ENCODE data around the gene LSAMP.

LSAMP gene

GRCh38 chr3:116432795-116433194 lies 12.5 kb downstream of the LSAMP start:
- DNase-seq (ENCODE audit: low spot score) = no peak

GRCh38 chr3:116429479-116430269 lies 15.6 kb downstream of the LSAMP start:
- DNase-seq (ENCODE audit: low spot score) = no peak

- no peak for DNase-seq (ENCODE audit: low spot score)
Measured at GRCh38 chr3:116426036-116426435, 19.3 kb downstream of the LSAMP start.

- DNase-seq (ENCODE audit: low spot score) = no peak
Measured at GRCh38 chr3:116425126-116425525, 20.2 kb downstream of the LSAMP start.

DNA sequence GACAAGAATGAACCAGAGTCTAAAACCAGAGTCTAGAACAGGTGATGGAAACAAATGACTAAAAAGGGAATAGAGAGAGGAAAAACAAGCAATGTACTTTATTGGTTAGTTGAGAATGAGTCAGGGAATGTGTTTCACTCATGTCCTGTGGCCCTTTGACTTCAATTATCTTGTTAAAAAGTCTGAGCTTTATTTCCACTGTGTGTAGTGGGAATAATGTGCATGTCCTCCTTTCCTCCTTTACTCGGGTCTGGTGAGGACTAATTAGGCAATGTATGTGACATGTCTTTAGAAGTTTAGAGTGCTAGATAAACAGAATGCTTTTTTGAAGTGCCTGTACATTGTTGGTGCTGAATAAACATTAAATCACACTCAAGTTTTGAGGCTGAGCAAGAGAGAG lies 21.3 kb downstream of the LSAMP start:
- no peak for DNase-seq (ENCODE audit: low spot score)

DNA sequence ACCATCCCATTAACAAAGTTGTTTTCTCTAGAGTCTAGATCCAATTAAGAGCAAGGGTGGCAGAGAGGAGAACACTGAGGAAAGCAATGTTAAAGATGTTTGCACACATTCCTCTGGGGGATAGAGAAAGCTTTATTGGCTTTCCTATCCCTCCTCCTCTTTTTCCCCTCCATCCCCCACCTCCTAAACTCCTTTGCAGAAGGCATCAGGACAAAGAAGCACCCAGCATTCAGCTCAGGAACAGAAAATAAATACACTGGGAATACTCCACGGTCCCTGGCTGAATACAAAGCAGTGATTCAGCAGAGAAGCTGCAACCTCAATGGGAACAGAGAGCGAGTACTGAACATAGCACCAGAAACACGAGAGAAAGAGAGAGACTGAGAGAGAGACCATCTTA lies 21.9 kb downstream of the LSAMP start:
- no peak for DNase-seq (ENCODE audit: low spot score)

DNA sequence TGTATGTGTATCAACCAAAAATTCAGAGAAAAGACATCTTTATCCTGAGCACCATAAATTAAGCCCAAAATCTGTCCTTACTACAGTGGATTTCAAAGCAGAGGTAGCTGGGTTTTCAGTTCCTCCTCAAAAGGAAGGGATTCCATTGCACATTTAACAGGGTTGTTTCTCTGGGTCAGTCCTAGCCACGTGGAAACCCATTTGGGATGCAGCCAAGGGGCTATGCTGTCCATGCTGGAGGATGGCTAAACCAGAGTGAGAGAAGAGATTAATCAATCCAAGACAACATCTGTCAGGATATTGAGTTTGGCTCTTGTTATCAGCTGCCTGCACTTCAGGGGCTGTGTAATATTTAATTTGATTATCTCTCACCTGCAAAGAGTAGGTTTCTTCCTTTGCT lies 28.1 kb downstream of the LSAMP start:
- DNase-seq (ENCODE audit: low spot score) = no peak

DNA sequence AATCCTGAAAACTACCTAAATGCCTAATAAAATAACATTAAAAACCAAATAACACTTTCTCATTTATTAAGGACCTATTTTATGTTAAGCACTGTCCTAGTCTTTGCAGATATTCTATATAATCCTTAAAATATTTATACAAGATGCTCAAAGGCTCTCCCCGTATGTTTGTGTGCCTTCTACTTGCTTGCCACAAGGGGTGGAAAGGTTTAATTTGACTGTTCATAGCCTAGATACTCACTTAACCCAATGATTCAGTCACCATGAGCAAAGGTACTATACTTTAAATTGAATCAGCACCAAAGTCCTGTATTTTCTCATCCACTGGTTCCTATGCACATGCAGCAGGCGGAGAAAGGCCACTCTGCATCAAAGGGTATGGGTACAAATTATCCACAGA lies 32.0 kb downstream of the LSAMP start:
- DNase-seq (ENCODE audit: low spot score) = no peak

GRCh38 chr3:116408473-116408872 lies 36.8 kb downstream of the LSAMP start:
- DNase-seq (ENCODE audit: low spot score) = no peak

DNA sequence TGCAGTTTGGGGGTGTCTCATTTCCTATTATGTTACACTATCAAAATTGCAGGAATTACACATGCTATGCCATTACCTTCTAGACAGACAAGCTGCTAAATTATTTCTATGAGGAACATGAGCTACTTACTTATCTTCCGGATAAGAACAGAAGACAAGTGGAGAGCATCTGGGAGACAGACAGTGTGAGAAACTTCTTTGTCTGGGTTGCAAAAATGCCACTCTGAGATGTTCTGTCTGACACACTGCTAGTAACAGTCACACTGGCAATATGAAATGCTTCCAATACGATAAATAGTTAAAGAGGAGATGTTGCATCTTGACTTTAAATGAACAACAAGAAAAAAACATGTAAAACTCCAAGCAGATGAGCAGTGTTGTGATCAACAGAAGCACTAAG lies 40.1 kb downstream of the LSAMP start:
- no peak for DNase-seq (ENCODE audit: low spot score)

DNA sequence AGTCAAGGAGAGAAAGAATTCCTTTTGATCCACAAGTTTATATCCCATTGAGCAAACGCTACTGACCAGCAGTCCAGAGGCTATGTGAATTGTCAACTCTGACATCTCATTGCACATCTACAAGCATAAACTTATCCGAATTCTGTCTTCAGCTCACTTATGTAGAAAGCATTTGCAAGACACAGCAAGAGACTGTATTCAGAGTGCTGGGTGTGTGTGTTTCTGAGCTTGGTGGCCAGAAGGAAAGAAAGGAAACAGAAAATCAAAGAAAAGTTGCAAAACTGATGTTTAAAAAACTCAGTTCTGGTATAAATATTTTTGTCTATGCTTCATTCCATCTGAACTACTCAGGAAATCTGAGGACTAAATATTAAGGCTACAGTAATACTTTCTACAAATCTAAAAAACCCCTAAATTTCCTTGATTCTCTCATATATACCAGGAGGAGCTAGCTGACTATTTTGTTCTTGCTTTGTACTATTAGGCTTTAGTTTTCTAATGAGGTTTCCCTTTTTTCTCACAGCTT lies 45.5 kb downstream of the LSAMP start:
- DNase-seq (ENCODE audit: low spot score) = no peak

DNA sequence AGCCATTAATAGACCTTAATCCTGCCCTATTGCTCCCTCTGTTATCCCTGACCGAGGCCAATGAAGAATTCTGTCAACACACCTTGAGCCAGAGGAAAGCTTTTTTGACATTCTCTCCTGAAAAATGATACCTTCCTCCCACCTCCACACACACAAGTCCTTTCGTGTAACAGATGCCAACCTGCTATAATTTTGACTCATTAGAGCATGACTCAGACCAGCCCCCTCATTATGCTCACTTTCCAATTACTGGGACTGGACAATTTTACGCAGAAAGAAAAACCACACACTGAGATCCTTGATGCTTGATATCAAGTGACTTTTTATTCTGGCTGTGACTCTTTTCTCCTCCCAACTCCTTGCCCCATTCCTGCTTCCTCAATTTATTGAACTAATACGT lies 50.9 kb downstream of the LSAMP start:
- DNase-seq (ENCODE audit: low spot score) = no peak

- no peak for DNase-seq (ENCODE audit: low spot score)
Measured at GRCh38 chr3:116393199-116393598, 52.1 kb downstream of the LSAMP start.

DNA sequence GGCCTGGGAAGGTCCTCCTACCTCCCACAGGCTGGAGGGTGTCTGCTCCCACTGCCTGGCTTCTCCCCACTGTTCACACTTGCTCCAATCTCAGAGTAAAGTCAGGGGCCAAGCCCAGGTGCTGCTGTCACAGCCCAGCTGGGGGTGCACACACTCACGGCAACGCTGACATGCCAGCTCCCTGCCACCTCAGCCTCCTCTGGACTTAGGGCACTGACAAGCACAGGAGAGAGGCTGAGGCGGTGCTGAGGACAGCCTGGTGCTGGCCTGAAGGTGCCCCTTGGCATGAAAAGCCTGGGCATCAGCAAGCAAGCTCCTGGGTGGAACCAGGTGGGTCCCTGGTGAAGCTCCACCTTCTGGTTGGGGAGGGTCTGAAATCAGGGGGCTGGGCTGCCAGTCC lies 53.0 kb downstream of the LSAMP start:
- no peak for DNase-seq (ENCODE audit: low spot score)

DNA sequence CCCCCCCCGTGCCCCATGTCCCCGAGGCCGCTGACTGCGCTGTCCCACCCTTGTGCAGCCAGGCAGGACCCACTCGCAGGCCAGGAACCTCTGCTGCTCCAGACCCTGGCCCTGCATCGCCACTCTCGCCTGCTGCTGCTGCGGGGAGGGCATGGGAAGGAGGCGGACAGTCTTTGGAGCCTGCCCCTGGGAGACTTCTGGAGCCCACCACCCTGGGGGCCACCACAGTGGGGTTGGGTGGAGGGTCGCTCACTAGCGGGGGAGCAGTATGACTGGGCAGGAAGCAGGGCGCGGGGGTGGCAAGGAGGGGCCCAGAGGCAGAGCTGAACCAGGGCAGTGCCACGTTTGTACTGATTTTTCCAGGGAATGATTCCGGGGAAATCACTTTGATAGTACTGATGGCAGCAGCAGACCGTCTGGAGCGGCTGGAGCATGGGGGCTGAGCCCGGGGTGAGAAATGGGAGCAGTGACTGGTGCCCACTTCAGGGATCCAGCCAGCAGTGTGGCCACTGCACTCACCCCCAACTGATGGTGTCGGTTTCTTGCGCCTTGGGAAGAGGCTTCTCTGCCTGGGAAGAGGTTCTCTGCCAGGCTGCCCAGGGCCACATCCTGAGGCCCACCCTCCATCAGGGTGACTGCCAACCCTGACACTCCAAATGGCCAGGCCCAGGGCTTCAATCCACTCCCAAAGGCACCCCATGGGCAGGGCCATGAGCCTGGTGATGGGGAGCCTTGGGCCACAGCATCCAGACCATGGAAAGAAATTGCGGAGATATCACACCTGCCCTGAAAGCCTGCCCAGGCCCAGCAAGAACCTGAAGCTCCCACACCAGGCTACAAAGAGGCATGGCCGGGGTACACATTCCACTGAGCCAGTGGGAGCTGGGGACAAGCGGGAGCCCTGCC lies 53.7 kb downstream of the LSAMP start:
- DNase-seq (ENCODE audit: low spot score) = no peak

DNA sequence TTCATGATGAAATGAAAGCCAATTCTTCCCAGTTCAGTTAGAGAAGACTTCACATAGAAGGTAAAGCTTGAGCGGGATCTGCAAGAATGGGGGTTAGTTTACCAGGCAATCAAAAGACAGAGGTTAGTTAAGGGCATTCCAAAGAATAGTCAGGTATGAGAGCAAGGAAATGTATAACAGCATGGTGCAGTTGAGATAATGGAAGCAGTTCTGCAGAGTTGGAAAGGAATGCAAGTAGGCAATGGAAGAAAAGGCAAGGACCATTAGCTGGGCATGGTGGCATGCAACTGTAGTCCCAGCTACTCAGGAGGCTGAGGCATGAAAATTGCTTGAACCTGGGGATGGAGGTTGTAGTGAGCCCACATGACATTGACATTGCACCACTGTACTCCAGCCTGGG lies 55.0 kb downstream of the LSAMP start:
- DNase-seq (ENCODE audit: low spot score) = no peak

- DNase-seq (ENCODE audit: low spot score) = no peak
Measured at GRCh38 chr3:116388867-116389385, 56.4 kb downstream of the LSAMP start.

DNA sequence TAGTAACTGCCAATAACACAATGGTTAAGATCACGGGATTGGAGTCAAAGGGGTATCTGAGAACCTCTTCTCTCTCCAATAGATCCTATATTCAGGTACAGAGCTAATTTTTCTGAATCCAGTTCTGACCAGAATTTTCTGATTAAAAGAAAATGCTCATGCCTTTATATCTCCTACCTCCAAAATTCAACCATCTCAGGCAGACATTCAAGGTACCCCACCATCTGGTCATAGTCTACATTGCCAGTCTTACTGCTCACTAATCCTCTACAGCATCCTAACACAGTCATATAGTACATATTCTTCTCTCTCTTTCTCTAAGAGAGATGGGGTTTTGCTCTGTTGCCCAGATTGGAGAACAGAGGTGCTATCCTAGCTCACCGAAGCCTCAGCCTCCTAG lies 59.1 kb downstream of the LSAMP start:
- no peak for DNase-seq (ENCODE audit: low spot score)

DNA sequence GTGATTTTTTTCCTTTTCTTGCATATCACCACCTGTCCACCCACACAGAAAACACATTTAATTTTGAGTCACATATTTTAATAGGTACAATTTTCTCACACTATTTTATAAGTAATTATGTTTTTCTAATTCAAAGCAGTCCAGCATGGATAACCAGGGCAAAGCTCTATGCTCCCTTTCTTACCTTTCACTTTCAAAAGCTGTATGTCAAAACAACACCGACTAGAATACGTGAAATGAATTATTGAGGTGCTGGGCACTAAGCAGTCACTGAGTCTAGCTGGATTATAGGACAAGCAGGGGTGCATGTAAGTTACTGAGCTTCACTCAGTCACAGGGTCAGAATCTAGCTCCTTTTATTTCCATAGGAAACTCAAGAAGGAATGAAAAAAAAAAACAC lies 60.6 kb downstream of the LSAMP start:
- no peak for DNase-seq (ENCODE audit: low spot score)

DNA sequence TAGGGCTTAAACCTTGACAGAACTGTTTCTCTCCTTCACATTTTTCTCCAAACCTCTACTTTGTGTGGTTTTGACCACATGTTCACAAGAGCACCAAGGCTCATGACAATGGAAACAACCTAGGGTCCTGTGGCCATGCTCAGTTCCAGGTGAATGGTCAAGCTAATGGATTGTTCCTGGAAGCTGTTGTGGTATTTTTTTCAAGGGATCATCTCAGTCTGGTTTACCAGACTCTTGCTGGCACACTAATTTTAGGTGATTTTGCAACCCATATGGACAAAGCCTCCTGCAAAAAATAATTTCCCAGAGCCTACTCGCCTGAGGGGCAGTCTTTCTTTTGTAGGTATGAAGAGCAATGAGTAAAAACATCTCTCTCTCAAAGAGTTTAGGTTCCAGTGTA lies 67.2 kb downstream of the LSAMP start:
- DNase-seq (ENCODE audit: low spot score) = no peak

- no peak for DNase-seq (ENCODE audit: low spot score)
Measured at GRCh38 chr3:116374901-116375300, 70.4 kb downstream of the LSAMP start.

DNA sequence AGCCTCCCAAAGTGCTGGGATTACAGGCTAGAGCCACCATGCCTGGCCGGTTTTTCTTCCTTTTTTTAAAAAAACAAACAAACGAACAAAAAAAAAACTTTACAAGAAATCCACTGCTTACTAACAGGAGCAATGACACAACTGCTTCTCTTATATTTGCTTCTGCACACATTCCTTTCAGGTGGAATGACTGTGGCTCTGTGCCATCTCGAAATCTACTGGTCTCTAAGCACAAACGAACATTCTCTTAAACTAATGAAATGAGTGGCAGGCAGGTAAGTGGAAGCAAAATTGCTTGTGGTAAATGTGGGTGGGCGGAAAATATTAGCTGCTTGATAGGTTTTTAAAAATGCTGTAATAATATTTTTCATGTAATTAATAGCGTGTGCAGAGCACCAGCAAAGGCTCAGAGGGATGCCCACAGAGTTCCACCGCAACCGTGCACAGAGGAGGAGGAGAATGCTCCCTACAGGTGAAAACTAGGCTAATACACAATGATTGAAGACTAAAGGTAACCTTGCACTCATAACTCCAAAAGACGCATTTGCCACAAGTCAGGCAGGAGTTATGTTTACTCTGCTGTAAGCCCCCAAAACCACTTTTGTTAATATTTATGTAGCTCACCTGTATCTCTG lies 77.4 kb downstream of the LSAMP start:
- no peak for DNase-seq (ENCODE audit: low spot score)

Measured in hematopoietic multipotent progenitor cell treated with erythropoietin and hydrocortisone succinate and interleukin-3 and kit ligand, for 17 days (in vitro differentiated cells).